Putamen (tissue), 1 donor: ENCODE data around the gene HYPK.

Experiments
- DNase-seq: peaks from one replicate; pipeline ENCODE4 v3.0.0-alpha.2; 2016; ENCODE audit warnings: low spot score

Gene HYPK

GRCh38 chr15:43800286-43801141 lies at the start of gene HYPK:
HYPK (plus strand) TSS chr15:43800599; CDS start chr15:43800623, 24 bp downstream.
- DNase-seq = peak; percentile 94

DNA sequence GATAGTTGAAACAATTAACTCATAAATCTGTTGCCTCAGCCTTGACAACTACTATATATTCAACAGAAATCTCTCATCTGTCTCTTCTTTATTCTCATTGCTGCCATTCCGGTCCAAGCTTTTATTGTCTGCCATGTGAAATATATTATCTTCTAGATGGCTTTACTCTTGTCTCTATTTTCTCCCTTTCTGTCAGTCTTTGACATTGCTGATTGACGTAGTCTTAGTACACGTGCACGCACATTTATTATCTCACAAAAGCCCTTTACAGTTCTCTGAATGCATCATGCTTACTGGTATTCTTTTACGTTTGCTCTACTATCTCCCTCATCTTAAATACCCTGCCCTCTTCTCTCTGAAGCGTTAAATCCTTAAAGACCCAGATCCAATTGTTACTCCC lies 48.5 kb upstream of the HYPK start:
- no peak for DNase-seq

DNA sequence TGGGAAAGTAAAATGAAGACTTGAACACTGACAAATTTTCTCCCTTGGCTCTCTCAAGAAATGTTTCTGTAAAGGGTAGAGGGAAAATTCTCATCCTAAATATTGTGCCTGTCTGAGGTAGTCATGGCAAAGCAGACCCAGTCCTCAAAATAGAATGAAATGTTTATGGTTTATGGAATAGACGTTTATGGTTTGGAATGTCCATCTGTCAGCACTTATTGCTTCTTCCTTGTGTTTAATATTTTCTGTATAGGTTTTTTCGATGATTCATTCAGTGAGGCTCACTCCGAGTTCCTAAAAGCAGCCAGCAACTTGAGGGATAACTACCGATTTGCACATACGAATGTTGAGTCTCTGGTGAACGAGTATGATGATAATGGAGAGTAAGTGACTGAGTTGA lies 37.6 kb upstream of the HYPK start:
- no peak for DNase-seq

DNA sequence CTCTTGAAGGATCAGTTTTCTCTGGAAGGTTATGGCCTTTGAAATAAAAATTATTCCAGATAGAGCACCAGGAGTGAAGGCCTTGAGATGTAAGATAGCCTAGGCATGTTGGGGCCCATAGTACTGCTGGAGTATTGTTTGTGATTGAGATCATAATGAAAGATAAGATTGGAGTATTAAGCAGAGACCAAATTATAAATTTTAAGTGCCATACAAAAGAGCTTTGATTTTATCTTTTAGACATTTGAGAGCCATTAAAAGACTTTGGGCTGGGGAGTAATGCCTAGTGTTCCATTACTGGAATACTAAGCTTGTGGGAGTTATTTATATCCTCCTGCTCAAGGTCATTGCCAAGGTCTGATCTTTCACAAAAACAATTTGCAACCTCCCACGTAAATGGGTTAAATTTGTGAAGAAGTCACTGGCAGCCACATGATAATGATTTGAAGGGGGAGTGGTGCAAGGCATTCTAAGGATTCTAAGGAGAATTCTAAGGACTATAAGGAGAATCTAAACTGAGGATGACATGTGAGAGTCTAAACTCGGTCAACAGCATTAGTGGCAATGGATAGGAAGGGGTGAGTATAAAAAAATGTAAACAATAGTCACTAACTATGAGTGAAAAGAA lies 36.5 kb upstream of the HYPK start:
- no peak for DNase-seq

DNA sequence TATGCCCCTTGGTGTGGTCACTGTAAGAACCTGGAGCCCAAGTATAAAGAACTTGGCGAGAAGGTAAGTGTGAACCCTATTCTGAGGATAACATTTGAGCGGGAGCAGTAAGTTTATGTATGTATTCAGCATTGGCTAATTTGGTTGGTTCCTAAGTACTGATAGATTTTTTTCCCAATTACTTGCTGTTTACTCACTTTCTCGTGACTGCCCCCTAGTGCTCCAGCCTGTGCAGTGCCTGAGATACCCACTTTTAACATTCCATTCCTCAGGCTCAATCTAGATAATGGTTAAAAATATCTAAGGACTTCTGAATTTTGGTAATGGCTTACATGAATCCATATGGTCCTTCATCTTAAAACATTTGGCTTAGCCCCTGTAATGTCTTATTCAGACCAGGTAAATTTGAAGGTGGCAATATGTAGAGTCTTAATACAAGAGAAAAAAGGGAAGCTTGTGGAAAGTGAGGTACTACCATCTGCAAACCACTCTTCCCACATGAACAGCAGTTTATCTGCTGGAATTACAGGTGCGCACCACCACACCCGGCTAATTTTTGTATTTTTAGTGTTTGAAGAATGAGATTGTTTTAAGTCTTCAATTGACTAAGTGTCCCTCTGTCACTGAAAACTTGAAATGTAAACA lies 30.7 kb upstream of the HYPK start:
- DNase-seq = peak; percentile 35

GRCh38 chr15:43771816-43772215 lies 28.6 kb upstream of the HYPK start:
- DNase-seq = no peak

GRCh38 chr15:43772624-43773023 lies 27.8 kb upstream of the HYPK start:
- DNase-seq = no peak

- DNase-seq = no peak
These were observed 26.3 kb upstream of the HYPK start for GRCh38 chr15:43774062-43774461.

DNA sequence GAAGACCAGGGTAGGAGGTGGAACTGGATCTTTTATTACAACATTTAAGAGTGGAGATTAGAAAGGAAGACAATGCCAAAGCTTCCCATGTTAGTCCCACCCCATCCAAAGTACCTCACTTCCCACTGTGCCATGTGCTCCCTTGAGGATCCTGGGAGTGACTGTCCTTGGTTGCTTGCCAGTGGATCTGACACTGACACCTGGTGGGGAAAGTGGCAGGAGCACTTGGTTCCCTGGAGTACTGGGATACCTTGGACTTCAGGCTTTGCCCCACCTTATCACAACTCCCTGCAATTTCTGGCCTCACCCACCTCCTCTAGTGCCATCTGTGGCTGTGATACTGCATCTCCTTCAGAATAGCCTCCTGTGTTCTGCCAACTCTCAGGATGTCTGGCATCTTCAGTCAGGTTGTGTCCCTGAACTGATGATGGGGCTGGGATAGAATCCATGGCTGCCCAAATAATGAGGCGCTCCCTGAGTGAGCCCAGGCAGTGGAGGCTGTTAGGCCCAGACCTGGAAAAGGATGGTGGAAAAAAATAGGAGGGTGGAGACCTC lies 24.9 kb upstream of the HYPK start:
- no peak for DNase-seq

- no peak for DNase-seq
These were observed 24.2 kb upstream of the HYPK start for GRCh38 chr15:43776101-43776717.

DNA sequence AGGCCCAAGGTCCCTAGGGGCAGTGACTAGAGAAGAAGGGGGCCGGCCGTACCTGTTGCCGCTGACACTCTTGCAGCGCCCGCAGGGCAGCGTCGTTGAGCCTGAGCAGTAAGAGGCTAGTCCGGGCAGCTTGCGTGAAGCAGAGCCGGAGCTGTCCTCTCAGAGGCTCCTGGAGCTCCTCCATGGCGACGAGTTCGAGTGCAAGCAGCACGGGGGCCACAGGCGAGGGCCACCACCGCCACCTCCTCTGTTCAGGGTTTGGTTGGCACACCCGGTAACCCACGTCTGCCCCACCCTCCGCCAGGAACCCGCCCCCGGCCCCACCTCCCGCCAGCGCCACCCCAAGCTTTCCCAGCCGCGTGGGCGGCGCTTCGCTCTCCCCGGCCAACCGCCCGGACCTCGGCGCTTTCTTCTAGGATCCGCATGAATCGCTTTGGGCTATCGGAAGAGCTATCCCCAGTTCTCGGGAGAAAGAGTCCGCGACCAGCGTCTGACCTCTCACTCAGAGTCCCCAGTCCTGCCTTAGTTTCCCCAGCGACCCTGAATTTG lies 23.6 kb upstream of the HYPK start, which contains the start of gene ELL3:
Gene ELL3, minus strand, starts transcription at position 249 of the 549 bp plus-strand sequence. Its CDS starts 65 bp downstream, at position 184.
- no peak for DNase-seq

- DNase-seq = no peak
These were observed 23.0 kb upstream of the HYPK start for GRCh38 chr15:43777267-43777914.

GRCh38 chr15:43779016-43779415 lies 21.4 kb upstream of the HYPK start:
- no peak for DNase-seq

- DNase-seq = no peak
These were observed 11.0 kb upstream of the HYPK start for GRCh38 chr15:43789409-43789808.

DNA sequence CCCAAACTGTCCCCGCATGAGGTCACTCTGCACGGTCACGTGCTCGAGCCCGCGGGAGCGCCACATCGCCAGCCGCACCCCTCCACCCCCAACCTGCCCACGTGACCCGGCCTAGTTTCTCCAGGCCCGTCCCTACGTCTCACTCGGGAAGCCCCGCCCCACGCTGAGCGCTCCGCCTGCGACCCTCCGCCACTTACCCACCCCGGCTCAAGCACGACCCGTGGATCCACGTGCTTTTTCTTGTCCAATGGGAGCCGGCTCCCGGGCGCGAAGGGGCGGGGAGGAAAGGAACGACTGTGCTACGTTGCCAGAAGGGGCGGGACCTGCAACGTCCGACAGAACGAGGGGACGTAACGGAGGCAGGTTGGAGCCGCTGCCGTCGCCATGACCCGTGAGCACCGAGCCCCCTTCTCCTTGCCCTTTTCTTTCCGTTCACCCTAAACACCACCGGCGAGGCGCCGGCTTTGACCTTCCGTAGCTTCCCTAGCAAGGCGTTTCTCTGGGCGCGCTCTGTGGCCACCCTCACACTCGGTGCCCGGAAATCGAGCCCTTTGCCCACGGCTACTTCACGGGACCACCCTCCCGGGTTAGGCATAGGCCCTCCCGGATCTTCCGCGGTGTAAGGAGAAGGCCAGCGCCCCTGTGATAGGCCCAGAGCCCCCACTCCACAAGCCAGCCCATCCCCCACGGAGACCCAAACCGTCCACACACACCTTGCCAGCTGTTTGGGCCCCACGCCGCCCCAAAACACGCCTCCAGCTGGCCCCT lies 8.2 kb upstream of the HYPK start, which contains the start of gene SERF2:
Gene SERF2, plus strand, starts transcription at position 328 of the 768 bp plus-strand sequence. Its CDS starts 57 bp downstream, at position 385.
- DNase-seq = peak; percentile 100

- no peak for DNase-seq
These were observed 7.5 kb upstream of the HYPK start for GRCh38 chr15:43792761-43793476.

GRCh38 chr15:43793647-43794046 lies 6.8 kb upstream of the HYPK start:
- no peak for DNase-seq

DNA sequence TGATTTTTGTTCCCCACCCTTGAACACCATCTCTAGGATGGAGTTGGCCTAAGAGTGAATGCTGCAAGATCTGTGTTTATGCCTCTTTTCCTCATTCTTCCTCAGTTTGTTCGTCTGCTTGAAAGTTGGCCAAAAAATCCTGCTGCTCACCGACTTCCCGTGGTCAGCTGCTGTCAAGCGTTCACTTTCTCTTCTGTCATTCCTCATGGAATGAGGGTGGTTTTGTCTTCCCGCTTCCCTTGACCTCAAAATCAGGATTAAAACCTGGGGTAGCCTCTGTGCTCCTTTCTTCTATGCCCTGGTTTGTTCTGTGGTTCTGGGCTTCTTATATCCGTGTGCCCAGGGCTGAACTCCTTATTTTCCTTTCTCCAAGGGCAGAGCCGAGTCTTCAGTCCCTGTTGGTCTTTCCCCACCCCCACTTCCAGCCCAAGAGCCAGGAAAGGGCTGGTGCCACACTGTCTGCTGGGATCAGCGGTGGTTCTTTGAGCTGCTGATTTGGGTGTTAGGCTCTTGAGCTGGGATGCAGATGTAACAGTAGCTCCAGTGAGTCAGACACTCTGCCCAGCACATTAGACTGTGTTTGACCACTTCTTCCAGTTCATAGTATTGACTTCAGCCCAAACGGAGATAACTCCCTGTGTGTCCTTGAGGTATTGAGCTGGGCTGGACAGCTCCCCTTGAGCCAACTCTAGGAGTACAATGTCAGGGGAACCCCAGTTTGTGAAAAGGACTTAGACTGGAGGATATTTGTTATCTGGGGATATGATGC lies 5.9 kb upstream of the HYPK start:
- DNase-seq = no peak

DNA sequence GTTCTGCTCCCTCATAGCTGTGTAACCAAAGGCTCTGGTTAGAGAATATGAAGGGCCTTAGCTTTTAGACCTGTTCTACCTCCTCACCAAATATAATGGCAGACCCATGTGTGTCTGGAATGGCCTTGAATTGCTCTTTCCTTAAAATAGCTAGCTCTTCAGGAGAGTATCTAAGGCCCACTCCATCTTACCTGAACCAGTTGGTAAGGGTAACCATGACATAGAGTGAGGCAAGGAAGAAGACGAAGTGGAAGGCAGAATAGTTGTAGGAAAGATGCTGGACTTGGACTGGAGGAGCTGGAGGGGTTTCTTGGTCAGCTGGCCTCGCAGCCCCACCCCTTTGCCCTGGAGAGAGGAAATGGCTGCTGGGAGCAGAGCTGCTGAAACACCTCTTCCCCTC lies 5.2 kb upstream of the HYPK start:
- DNase-seq = no peak
